HuH-7 (cell line): ENCODE data around the gene FRG1.
"Not testable (repeated sequence)": the region's sequence is repeated elsewhere in the genome, so short reads cannot be mapped to it uniquely, and the experiment has no call there.

Source experiments
- DNase-seq: peaks from one replicate; pipeline ENCODE4 v3.0.0; 2011; ENCODE audit warnings: low spot score

FRG1 gene

DNA sequence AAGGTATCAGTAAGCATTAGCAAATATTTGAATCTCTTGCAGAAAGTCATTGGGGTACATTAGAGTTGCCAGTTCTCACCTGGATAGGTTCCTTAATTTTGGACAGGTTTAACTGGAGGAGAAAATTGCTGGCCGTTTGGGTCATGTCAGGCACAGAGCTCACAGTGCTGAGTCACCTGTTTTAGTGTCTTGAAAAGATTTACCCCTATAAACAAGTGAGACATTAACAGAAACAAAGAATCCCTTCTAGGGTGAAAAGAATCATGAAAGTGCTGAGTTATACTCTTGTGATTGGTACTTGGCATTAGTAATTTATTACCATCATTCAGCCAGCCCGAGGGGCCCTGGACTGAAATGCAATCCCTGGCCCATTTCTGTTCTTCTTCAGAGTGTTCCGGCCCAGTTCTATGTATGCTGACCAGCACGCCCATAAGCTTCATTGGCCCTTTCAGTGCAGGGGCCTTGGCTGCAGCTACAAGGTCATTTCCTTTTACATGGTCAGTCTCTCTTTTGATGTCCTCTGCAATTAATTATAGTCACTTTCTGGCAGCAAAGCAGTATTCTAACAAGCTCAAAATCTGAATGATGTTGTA, 45.1 kb downstream of the FRG1 start:
- not testable (repeated sequence) for DNase-seq

DNA sequence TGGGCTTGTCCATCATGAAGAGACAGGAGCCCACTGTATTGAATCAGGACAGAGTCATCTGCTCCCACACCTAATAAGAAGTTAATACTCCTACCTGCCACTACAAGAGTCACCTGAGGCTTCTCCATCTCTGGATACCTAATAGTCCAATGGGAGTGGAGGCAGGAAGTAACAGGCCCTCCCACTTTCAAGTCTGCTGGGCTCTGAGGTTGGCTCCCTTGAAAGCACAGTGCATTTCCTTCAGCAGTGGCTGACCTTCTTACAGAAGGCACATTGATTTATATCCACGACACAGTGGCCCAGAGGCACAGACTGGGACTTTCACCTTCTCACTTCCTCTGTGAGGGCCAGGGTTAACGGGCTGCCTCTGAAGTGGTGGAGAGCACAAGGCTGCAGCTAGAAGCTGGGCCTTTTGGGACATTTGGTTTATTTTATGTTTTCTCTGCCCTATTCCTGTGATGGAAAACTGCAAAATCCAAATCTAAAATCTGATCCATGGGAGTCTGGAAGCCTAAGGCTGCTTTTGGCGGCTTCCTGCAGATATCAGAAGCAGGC, 48.3 kb downstream of the FRG1 start:
- no peak for DNase-seq

DNA sequence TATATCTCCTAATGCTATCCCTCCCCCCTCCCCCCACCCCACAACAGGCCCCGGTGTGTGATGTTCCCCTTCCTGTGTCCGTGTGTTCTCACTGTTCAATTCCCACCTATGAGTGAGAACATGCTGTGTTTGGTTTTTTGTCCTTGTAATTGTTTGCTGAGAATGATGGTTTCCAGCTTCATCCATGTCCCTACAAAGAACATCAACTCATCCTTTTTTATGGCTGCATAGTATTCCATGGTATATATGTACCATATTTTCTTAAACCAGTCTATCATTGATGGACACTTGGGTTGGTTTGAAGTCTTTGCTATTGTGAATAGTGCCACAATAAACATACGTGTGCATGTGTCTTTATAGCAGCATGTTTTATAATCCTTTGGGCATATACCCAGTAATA, 49.3 kb downstream of the FRG1 start:
- not testable (repeated sequence) for DNase-seq
